ENCODE measurements around the gene PPP1R7. TPM values are rescaled to one million over a fixed set of nuclear protein-coding genes. Genes with fewer than 3 reads are reported as not detected.
A peak's percentile ranks its signal among the peaks of the same experiment; 100 is the strongest.

PPP1R7 gene
- polyA plus RNA-seq, 3 donors: 54.9 to 102 (median 84.4) TPM

DNA sequence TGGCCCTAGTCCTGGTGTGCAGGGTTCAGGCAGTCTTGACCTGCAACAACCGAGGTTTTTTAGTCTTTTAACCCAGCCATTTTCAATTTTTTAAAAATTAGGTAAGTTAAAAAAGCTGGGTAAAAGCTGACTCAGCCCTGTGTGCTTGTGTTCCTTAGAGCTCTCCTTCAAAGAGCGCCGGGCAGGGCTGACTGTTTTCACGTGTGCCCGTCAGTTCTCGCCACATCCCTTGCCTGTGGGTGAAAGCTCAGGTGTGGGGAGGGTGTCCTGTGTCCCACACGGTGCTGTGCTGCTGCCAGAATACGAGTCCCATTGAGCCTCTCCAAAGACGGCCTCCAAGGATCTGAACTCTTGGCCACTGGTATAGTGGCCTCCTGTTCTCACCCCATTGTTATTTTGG is 33.0 kb downstream of the PPP1R7 start:
- Mint-ChIP-seq H3K4me1 (no peaks in the 10 kb centered on the region), H3K36me3 (peaks cover 43 to 53% of the 10 kb centered on the region in 2 donors), H3K27me3 (ENCODE audit: low read depth in 3 of 3) (peaks cover 0 to 2% (median 0%) of the 10 kb centered on the region in 3 donors), H3K9me3 (peaks cover 0 to 1% (median 0%) of the 10 kb centered on the region in 7 donors), H3K27ac (peak overlapping the region in 1 of 7 donors; percentile 65), H3K4me3 (no peak overlapping the region)
- no peak overlapping the region for H3K9ac ChIP-seq (ENCODE audit: insufficient read depth, low read length, poor library complexity, severe bottlenecking)
- no peak overlapping the region for H3K4me3 ChIP-seq (replicated peaks in 1 of 3; ENCODE audit: low read depth in 2 of 3, low read length in 3 of 3)
- no peak overlapping the region for H2AFZ ChIP-seq (ENCODE audit: insufficient read depth, low read depth, low read length, poor library complexity, severe bottlenecking)
- H4K20me1 ChIP-seq (ENCODE audit: insufficient read depth, low read length): no peaks in the 10 kb centered on the region
- WGBS (ENCODE audit: insufficient coverage): 88% methylated on average over 6 of the region's 9 CpGs
- H3K79me2 ChIP-seq (ENCODE audit: insufficient read depth, low read length): no peaks in the 10 kb centered on the region
- H3K4me1 ChIP-seq (ENCODE audit: control insufficient read depth in 1 of 2, insufficient read depth in 2 of 2, low read length in 2 of 2): no peaks in the 10 kb centered on the region
- H3K9me3 ChIP-seq (replicated peaks in 1 of 2; ENCODE audit: control insufficient read depth in 1 of 2, insufficient read depth in 1 of 2, low read length in 2 of 2): no peaks in the 10 kb centered on the region
- no peak for TF ChIP-seq CTCF (IDR thresholded peaks at IDR 0.05)
- no peak for DNase-seq
- H3K27ac ChIP-seq (ENCODE audit: low read depth in 1 of 2, low read length in 2 of 2): no peak overlapping the region
- H3K36me3 ChIP-seq (replicated peaks in 1 of 2; ENCODE audit: control insufficient read depth in 1 of 2, insufficient read depth in 2 of 2, low read length in 2 of 2): peaks cover 24 to 50% of the 10 kb centered on the region in 2 donors
- no peak overlapping the region for H3K4me2 ChIP-seq (replicated peaks; ENCODE audit: extremely low read depth, low read length, poor library complexity, severe bottlenecking)
- H3K27me3 ChIP-seq (ENCODE audit: control insufficient read depth in 2 of 2, insufficient read depth in 2 of 2, low read length in 2 of 2): no peaks in the 10 kb centered on the region
- intact Hi-C loops (cut with micrococcal nuclease): no loop called here

- no peak overlapping the region for H3K4me3 ChIP-seq (replicated peaks in 1 of 3; ENCODE audit: low read depth in 2 of 3, low read length in 3 of 3)
- no peak overlapping the region for H3K9ac ChIP-seq (ENCODE audit: insufficient read depth, low read length, poor library complexity, severe bottlenecking)
- H3K27me3 ChIP-seq (ENCODE audit: control insufficient read depth in 2 of 2, insufficient read depth in 2 of 2, low read length in 2 of 2): no peaks in the 10 kb centered on the region
- H3K27ac ChIP-seq (ENCODE audit: low read depth in 1 of 2, low read length in 2 of 2): no peak overlapping the region
- WGBS (ENCODE audit: insufficient coverage): 77% methylated on average over 5 of the region's 9 CpGs
- H3K79me2 ChIP-seq (ENCODE audit: insufficient read depth, low read length): no peaks in the 10 kb centered on the region
- H3K4me1 ChIP-seq (ENCODE audit: control insufficient read depth in 1 of 2, insufficient read depth in 2 of 2, low read length in 2 of 2): no peaks in the 10 kb centered on the region
- no peaks in the 10 kb centered on the region for H3K9me3 ChIP-seq (replicated peaks in 1 of 2; ENCODE audit: control insufficient read depth in 1 of 2, insufficient read depth in 1 of 2, low read length in 2 of 2)
- no peak for DNase-seq
- Mint-ChIP-seq H3K27me3 (ENCODE audit: low read depth in 3 of 3) (peaks cover 0 to 2% (median 0%) of the 10 kb centered on the region in 3 donors), H3K27ac (peak overlapping the region in 3 of 7 donors; percentile 4 to 68 (median 64)), H3K36me3 (peaks cover 28 to 36% of the 10 kb centered on the region in 2 donors), H3K4me3 (no peak overlapping the region), H3K4me1 (no peaks in the 10 kb centered on the region), H3K9me3 (peaks cover 0 to 1% (median 0%) of the 10 kb centered on the region in 7 donors)
- no peak overlapping the region for H2AFZ ChIP-seq (ENCODE audit: insufficient read depth, low read depth, low read length, poor library complexity, severe bottlenecking)
- intact Hi-C loops (cut with micrococcal nuclease): no loop called here
- no peak overlapping the region for H3K4me2 ChIP-seq (replicated peaks; ENCODE audit: extremely low read depth, low read length, poor library complexity, severe bottlenecking)
- TF ChIP-seq CTCF (IDR thresholded peaks at IDR 0.05): no peak
- H4K20me1 ChIP-seq (ENCODE audit: insufficient read depth, low read length): no peaks in the 10 kb centered on the region
- H3K36me3 ChIP-seq (replicated peaks in 1 of 2; ENCODE audit: control insufficient read depth in 1 of 2, insufficient read depth in 2 of 2, low read length in 2 of 2): peaks cover 10 to 34% of the 10 kb centered on the region in 2 donors
Observed at GRCh38 chr2:241184901-241185300, 34.6 kb downstream of the PPP1R7 start.
